ENCODE data around the gene CADPS.

Gene CADPS

DNA sequence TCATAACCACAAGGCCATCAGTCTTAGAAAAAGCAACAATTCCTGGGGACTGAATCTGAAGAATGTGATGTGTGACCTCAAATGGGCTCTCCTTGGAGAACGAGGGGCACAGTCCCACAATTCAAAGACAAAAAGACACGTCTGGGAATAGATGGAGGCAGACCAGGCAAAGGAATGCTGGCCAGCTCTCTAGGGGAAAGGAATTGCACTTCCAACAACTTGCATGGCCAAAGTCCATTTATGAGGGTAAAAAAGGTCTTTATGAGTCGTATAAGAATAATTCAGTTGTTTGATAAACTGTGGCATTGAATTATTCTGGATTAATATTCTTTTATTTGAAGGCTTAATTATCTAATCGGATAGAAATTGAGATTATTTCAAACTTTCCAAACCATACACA, 321.4 kb downstream of the CADPS start:
- no peak overlapping the region for H3K4me3 ChIP-seq (ENCODE audit: low read length)
- DNase-seq (ENCODE audit: low read depth, low spot score): no peak

DNA sequence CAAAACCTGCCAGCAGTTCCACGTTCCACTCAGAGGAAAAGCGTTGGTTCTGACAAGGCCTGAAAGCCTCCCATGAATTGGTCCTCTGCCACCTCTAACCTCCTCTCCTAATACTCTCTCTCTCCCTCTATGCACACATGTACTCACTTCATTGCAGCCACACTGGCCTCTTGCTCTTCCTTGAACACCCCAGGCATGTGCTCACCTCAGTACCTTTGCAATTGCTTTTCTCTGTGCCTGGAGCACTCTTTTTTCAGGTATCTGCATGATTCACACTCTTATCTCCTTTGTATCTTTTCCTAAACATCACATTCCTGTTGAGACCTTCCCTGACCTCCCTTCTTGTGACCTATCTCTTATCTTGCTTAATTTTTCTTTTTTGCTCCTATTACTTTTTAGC, 323.7 kb downstream of the CADPS start:
- H3K4me3 ChIP-seq (ENCODE audit: low read length): no peak overlapping the region
- no peak for DNase-seq (ENCODE audit: low read depth, low spot score)

DNA sequence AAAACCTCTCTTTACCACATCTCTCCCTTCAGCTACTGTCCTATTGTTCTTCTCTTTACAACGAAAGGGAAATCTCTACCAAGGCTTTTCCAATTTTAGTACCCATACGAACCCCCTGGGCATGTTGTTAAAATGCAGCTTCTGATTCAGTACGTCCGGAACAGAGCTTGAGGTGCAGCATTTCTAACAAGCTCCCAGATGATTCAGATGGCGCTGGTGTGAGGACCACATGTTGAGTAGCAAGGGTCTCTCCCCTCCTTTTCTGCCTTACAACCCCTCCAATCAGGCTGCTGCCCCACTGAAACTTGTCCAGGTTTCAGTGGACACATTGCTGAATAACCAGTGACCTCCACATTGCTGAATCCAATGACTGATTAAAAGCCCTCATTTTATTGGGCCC, 324.8 kb downstream of the CADPS start:
- DNase-seq (ENCODE audit: low read depth, low spot score): no peak

DNA sequence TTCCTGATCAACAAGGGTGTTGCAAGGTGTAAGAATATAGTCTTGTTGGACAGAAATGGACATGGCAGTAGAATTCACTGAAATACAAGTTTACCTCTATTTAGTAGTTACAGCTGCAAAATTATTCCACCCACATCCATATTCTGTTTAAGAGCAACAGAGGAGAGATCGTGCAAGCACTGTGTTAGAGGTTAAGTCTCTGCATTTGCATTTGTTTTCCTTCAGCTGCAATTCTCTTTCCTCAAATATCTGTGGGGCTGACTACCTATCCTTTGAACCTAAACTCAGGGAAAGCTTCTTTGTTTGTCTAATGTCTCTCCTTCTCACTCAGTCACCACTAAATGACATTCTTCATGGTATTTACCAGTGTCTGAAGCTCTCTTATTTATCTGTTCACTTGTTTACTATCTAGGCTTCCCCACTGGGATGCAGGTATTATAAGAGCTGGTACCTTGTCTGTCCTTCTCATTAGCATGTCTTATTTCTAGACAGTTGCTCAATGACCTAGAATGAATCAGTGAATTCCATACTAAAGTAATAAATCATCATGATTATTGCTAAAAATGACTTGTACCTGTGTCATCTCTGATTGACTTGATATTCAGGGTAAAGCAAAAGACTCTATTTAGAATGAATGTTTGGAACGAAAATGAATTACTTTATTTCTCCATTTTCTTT, 326.5 kb downstream of the CADPS start:
- DNase-seq (ENCODE audit: low read depth, low spot score): no peak
- no peak overlapping the region for H3K4me3 ChIP-seq (ENCODE audit: low read length)

More for the DNA sequence above, 324.8 kb downstream of the CADPS start:
- H3K4me3 ChIP-seq (ENCODE audit: low read length): no peak overlapping the region

DNA sequence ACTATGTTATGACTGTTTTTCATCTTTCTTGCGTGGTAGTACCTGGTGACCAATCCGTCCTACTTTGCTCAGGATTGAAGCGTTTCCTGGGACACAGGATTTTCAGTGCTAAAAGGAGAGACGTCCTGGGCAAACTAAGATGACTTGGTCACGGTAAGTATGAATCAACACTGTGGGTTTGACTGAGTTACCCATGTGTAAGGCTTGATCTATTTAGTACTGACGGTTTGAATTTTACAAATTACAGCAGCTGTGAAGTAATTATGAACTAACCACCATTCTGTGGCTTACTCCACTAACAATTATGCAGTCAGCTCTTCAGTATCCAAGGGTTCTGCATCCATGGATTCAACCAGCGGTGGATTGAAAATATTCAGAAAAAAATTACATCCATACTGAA, 328.9 kb downstream of the CADPS start:
- H3K4me3 ChIP-seq (ENCODE audit: low read length): no peak overlapping the region
- DNase-seq (ENCODE audit: low read depth, low spot score): no peak

DNA sequence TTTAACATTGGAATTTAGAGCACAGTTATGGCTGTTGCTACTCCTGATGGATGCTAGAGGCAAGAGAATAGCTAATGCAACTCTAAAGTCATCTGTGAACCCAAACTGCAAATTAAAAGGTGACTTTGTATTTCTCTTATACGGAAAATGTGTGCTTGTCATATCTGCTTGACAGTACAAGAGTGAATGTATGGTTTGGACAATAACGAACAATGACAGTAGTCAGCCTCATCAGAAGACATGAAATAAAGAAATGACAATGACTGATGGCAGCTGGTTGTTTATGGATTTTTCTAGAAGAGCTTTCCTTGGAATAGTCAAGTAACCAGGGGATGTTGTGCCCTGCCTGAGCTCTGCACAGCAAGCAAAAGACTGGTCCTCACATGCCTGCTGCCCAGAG, 333.0 kb downstream of the CADPS start:
- no peak for DNase-seq (ENCODE audit: low read depth, low spot score)
- H3K4me3 ChIP-seq (ENCODE audit: low read length): no peak overlapping the region

DNA sequence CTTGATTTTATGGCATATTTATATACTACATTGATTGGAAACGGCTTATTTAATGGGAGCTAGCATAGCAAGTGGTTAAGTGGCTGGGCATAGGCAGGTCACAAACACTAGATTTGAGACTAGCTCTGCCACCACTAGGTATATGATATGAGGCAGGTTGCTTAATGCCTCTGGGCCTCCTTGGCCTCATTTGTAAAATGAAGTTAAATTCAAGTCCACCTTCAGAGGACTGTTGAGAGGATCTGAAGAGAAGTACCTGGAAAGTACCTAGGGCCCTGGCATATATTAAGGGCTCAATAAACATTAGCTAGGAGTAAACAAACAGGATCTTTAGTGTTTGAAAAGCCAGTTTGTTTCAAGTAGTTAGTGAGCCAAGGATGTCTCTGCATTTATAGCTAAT, 335.5 kb downstream of the CADPS start:
- DNase-seq (ENCODE audit: low read depth, low spot score): no peak

DNA sequence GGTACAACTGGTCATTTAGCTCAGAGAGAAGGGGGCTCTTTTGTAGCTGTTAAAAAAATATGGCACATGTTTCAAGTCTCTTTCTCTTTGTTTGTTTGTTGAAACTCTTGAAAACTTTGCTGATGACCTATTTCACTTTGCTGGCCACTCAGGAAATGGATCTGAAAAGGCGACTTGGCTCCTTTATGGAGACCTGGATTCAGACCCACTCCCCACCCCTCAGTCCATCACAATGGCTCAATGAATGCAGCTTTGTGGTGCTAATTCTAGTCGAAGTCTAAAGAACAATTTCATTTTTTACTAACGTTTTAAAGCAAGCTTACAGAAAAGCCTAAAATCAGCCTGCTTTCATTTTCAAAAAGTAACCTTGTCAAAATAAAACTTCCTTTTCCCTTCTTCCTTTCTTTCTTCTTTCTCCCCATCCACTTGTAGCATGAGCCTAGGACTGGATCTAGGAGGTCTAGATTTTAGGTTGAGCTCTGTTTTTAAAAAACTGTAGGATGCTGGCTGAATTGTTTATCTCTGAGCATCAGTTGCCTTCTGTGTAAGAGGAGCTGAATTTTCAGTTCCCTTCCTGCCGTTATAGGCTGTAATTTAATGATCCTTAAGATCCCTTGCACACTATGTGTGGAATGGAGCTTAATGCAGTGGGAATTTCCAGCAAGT, 336.4 kb downstream of the CADPS start:
- no peak for DNase-seq (ENCODE audit: low read depth, low spot score)
- no peak overlapping the region for H3K4me3 ChIP-seq (ENCODE audit: low read length)

More for the DNA sequence above, 335.5 kb downstream of the CADPS start:
- no peak overlapping the region for H3K4me3 ChIP-seq (ENCODE audit: low read length)

DNA sequence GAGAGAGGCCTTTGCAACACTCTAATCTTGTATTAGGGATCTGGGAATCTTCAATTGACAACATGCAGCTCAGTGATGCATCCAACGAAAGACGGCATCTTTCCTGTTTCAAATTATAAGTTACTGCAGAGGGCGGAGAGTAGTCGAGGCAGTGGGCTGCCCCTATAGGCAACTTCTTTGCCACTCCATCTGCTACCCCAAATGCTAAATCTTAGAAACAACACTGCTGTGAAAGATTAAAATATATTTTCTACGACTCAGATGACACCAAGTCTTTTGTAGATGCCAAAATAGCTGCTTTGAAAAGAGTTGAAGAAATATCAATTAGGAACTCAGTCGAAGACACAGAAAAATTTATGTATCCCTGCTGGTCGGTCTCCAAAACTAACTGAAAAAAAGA, 340.9 kb downstream of the CADPS start:
- no peak for DNase-seq (ENCODE audit: low read depth, low spot score)

DNA sequence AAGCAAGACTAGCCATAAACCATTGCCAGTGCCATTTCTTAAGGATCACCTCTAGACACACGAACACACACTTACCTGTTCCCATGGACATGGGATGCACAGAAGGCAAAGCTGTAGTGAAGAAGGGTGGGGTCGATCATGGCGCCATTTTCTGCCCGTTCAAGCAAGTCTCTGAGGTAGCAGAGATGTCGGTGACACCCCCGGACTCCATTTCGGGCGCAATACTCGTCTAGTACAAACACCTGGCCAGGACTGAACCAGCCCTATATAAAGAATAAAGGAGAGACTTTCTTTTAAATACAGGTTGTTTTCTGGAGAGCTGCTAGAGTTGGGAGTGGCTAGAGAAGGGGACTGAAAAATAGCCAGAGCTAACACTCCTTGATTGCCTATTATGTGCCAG, 342.4 kb downstream of the CADPS start:
- no peak overlapping the region for H3K4me3 ChIP-seq (ENCODE audit: low read length)
- DNase-seq (ENCODE audit: low read depth, low spot score): no peak

More for the DNA sequence above, 340.9 kb downstream of the CADPS start:
- H3K4me3 ChIP-seq (ENCODE audit: low read length): no peak overlapping the region

DNA sequence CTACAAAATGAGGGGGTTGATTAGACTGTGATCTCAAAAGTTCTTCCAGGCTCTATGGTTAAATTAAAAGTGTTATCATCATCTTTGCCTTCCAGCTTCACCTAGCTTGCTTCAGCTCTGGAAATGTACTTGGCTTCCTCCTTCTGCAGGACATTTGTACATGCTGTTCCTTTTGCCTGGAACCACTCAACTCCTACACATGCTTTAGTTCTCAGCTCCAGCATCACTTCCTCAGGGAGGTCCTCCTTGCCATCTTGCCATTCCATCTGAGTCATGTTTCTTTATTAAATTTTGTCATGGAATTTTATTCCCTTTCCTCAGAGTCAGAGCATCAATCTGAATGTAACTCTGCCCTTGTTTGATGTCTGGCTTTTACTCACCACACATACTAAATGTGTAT, 343.2 kb downstream of the CADPS start:
- no peak for DNase-seq (ENCODE audit: low read depth, low spot score)
- no peak overlapping the region for H3K4me3 ChIP-seq (ENCODE audit: low read length)

DNA sequence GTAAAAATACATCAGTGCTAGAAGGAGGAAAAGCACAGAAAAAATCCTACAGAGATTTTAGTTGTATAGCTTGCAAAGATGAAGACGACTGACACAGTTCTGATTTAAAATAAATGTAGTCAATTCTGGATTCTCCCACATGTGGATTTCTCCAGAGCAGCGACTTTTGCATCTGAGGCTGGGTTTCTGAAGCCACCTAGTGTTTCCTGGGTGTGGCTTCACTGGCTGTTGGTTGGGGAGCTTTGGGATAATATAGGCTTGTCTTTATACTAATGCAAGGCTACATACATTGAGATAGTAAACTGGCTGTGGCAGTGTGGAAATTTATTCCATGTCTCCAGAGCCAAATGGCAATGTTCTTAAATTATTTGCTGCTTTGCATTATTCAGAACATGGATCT, 343.7 kb downstream of the CADPS start:
- DNase-seq (ENCODE audit: low read depth, low spot score): no peak
- H3K4me3 ChIP-seq (ENCODE audit: low read length): no peak overlapping the region

DNA sequence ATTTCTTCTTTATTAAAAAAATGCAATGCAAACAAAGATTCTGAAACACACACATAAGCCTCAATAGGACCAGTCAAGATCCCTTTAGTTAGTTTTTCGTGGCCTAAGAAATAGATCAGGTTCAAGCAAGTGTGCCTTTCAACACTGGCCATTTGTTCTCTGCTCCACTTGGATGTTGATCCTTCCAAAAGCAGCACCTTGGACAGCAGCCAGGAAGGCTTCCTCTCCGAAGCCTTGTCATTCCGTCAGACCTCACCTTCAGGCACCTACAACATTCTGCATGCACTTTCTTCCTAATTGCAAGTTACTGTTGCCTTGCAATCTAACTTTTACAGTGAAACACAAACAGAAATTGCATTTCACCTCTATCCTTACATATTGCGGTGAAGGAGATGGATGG, 346.0 kb downstream of the CADPS start:
- peak; percentile 25 for DNase-seq (ENCODE audit: low read depth, low spot score)
- no peak overlapping the region for H3K4me3 ChIP-seq (ENCODE audit: low read length)

DNA sequence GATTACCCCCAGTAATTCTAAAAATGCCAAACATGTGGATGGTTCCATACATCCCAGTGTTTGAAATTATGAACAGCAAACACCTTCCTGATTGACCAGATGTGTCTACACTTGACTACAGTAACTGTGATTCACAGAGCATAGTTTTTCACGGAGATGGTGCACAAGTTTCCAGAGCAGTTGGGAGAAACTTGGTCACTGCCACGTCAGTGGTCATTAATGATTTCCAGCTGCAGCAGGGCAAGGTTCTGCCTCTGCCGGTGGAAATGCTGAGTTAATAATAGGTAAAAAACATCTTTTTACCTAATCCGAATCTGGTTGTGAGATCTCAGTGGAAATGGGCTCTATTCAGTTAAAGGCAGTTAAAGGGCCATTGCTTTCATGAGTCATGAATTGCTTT, 347.7 kb downstream of the CADPS start:
- no peak for DNase-seq (ENCODE audit: low read depth, low spot score)
- no peak overlapping the region for H3K4me3 ChIP-seq (ENCODE audit: low read length)

DNA sequence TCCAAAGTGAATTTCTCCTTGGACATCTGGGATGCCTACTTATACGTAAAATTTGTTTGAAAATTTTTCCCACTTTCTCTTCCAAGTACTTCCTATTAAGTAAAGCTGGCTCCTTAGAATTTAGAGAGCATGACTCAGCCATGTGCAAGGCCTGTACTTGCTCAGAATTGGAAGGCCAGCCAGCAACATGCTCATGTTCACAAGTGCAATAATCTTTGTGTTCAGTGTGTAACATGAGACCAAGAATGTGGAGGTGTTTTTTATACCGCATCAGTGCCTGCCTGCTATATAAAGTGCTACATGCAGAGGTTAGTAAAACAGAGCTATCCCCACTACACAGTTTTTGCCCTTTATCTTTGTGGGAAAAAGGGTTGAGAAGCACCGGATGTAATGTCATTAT, 349.9 kb downstream of the CADPS start:
- DNase-seq (ENCODE audit: low read depth, low spot score): peak; percentile 3
- H3K4me3 ChIP-seq (ENCODE audit: low read length): no peak overlapping the region

DNA sequence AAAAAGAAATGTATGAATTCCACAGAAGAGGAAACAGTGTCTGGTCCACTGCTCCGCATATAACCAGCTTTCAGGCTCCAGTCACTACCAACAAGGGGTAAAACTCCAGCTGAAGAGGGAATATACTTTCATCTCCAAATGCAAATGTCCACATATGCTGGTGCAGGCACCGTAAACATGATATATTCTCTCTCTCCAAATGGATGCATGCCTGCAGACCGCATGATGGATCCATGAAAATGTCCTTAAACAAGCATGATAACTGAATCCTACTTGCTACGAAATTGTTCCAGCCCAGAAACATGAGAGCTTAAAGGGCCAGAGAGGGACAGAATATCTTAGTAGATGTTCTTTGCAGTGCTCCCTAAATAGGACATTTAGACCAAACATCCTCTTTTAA, 351.5 kb downstream of the CADPS start:
- no peak overlapping the region for H3K4me3 ChIP-seq (ENCODE audit: low read length)
- no peak for DNase-seq (ENCODE audit: low read depth, low spot score)

DNA sequence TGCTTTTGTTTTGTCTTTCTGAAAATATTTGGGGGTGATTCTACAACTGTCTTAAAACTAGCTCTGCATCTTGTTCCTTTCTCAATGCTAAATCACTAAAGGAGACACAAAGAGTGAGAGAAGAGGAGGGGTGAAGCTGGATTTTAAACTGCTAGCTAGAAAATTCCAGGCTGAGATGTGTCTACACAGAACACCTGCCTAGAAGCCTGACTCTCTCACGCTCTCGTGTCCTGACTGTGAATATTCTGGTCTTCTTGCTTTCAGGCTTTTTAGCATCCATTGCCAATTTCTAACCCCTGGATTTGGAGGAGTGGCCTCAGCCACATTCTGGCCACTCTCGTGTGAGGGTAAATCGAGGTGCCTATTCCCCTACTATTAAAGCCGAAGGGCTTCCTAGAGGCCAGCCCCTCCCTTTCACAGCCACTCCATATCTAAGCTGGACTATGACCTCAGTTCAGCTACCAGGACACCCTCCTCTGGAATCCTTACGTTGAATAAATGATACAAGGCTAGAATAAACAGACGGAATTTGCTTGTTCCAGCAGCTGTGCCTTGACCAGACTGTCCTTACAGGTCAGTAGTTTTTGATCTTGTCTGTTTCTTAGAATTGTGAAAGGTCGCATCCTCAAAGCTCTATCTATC, 353.6 kb downstream of the CADPS start:
- H3K4me3 ChIP-seq (ENCODE audit: low read length): no peak overlapping the region
- DNase-seq (ENCODE audit: low read depth, low spot score): no peak

DNA sequence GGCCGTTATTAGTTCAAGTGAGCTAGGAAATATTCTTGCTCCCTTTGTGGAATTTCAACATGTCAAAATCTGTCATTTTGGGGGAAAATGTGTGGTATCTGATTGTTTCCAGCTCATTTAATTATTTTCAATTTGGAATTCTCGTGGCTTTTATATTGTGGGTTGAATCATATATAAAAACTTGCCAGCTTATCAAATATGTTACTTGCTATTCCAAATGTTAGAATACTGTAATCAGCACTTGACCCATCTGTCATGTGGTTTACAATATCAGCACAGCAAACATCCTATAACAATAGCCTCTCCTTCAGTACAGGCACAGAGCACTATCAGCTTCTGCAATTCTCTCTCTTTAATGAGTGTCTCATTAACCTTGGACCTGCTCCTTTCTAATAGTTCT, 371.7 kb downstream of the CADPS start:
- DNase-seq (ENCODE audit: low read depth, low spot score): no peak
- H3K4me3 ChIP-seq (ENCODE audit: low read length): no peak overlapping the region

DNA sequence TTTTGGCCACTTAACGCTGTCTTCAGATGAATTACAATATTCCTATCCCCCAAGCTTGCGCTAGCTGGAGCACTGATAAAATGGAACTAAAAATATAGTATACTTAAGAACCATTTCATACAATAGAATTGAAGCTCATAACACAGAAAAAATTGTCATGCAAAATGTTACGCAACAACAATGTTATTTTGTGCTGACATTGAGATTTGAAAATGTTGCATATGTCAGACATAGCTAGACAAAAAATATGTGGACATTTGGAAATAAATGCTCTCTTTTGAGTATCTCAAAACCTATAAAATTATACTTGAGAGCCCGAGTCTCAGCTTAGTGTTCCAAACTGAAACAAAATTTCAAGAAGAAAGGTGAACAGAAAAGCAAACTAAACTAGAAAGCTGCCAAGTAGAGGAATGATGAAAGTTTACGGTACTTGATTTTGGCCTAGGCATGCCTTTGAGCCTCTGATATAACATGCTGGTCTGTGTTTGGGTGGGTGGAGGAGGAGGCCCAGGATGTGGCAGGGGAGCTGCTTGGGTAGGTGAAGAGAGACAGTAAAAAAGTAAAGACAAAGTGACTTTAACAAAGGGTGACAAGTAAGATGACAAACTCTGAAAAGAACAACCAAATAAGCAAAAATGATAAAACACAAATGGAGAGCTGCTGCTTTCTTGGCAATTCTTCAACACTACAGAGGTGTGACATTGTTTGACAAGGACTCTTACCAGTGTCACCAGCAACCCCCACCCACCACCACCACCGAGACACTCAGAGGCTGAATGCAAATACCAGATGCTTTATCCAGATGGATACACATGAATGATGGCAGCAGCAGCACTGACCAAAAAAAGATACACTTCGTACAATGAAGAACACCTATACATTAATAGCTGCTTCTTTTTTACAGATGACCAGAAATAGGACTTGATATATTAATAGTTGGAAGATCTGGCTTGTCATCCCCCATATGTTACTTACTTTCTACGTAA, 372.6 kb downstream of the CADPS start:
- DNase-seq (ENCODE audit: low read depth, low spot score): no peak
- no peak overlapping the region for H3K4me3 ChIP-seq (ENCODE audit: low read length)

DNA sequence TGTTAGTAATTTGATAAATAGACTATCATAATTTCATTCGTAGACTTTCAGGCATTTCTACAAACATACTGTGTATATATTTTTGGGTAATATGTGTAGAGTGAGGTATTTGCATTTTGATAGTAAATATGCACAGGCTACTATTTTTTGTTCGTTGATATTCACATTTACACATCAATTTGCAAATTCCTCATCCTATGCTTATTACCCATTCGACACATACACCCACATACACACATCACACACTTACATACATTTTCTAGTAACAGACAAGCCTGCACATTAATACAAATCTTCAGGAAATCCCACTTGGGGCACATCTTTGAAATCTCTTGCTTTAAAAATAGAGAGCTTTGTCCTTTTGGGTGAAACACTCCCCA, 373.9 kb downstream of the CADPS start:
- no peak for DNase-seq (ENCODE audit: low read depth, low spot score)
- no peak overlapping the region for H3K4me3 ChIP-seq (ENCODE audit: low read length)

Measured in Jurkat, Clone E6-1 (cell line).